GM21381 (cell line): ENCODE results near the gene CXCL17.
"Not testable (repeated sequence)": the region's sequence is repeated elsewhere in the genome, so short reads cannot be mapped to it uniquely, and the experiment has no call there.

Experiments used
- ATAC-seq: cut with Tn5 transposase; IDR thresholded peaks from one replicate; pipeline ENCODE4 v1.9.1; 2021; ENCODE audit warnings: mild to moderate bottlenecking, moderate library complexity; ENCODE audit not compliant: unreplicated experiment

CXCL17 gene

GRCh38 chr19:42466521-42467182 lies 23.9 kb upstream of the CXCL17 start:
- ATAC-seq: no peak

- ATAC-seq: peak; percentile 69
These were observed 23.1 kb upstream of the CXCL17 start for GRCh38 chr19:42465827-42466280.

GRCh38 chr19:42461700-42462324 lies 19.1 kb upstream of the CXCL17 start:
- no peak for ATAC-seq

GRCh38 chr19:42461231-42461630 lies 18.5 kb upstream of the CXCL17 start:
- not testable (repeated sequence) for ATAC-seq

- ATAC-seq: no peak
These were observed 17.2 kb upstream of the CXCL17 start for GRCh38 chr19:42459926-42460325.

GRCh38 chr19:42455621-42456081 lies 12.9 kb upstream of the CXCL17 start:
- ATAC-seq: no peak

GRCh38 chr19:42455086-42455485 lies 12.3 kb upstream of the CXCL17 start:
- ATAC-seq: no peak

- ATAC-seq: no peak
These were observed 9.8 kb upstream of the CXCL17 start for GRCh38 chr19:42452590-42452989.

- ATAC-seq: peak; percentile 75
These were observed 7.7 kb upstream of the CXCL17 start for GRCh38 chr19:42450314-42450934.

GRCh38 chr19:42448306-42448705 lies 5.6 kb upstream of the CXCL17 start:
- not testable (repeated sequence) for ATAC-seq

- ATAC-seq: no peak
These were observed 3.2 kb upstream of the CXCL17 start for GRCh38 chr19:42445948-42446347.

- no peak for ATAC-seq
These were observed 1.2 kb upstream of the CXCL17 start for GRCh38 chr19:42443944-42444398.

GRCh38 chr19:42441049-42441445 lies 1.7 kb downstream of the CXCL17 start:
- ATAC-seq: no peak

GRCh38 chr19:42440357-42441048 lies 2.2 kb downstream of the CXCL17 start:
- no peak for ATAC-seq

- ATAC-seq: no peak
These were observed 6.7 kb downstream of the CXCL17 start for GRCh38 chr19:42436006-42436405.

- ATAC-seq: no peak
These were observed 7.4 kb downstream of the CXCL17 start for GRCh38 chr19:42435316-42435715.

- ATAC-seq: no peak
These were observed 9.1 kb downstream of the CXCL17 start for GRCh38 chr19:42433503-42434260.

- ATAC-seq: no peak
These were observed 11.3 kb downstream of the CXCL17 start for GRCh38 chr19:42431486-42431885.

GRCh38 chr19:42428676-42429075 lies 14.1 kb downstream of the CXCL17 start:
- ATAC-seq: no peak

- no peak for ATAC-seq
These were observed 15.4 kb downstream of the CXCL17 start, which contains the start of gene LIPE for GRCh38 chr19:42427313-42427712. TSS of gene LIPE (minus strand) at chr19:42427388. CDS start at chr19:42427149, 239 bp downstream.
